Measurements from ENCODE around the gene ATF6. TPM values are rescaled to one million over a fixed set of nuclear protein-coding genes. Genes with fewer than 3 reads are reported as not detected.

ATF6 gene
- total RNA-seq, 1 experiment from 2014 or later = 56.3 TPM

DNA sequence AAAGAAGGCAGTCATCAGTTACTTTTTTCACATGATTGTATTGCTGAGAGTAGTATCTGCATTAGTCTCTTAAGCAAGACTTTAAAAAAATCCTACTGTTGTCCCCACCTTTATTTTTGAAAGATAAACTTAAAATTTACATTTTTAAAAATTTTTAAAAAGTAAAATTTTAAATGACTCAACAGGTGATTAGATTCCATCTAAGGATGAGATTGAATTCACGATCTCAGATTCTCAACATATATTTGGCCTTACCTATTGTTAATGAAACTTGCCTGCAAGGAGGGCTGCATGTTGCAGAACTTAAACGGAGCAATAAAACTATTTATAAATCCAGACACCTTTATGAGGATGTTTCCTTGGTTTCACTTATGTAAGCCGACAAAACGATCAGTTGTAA lies 182.3 kb downstream of the ATF6 start:
- H3K27me3 Mint-ChIP-seq (ENCODE audit: insufficient read depth, unreplicated experiment) = no peaks in the 10 kb centered on the region
- H3K4me1 Mint-ChIP-seq (ENCODE audit: insufficient read depth, unreplicated experiment) = no peaks in the 10 kb centered on the region
- no peak overlapping the region for H3K4me3 Mint-ChIP-seq (ENCODE audit: unreplicated experiment)
- POLR2A ChIA-PET = interaction anchor here (0.6 to 1.1 kb wide), 3 partner anchors 9 to 79 kb away, joined by 3 to 7 read pairs (median 3); no protein-coding TSS in a partner anchor
- CTCF ChIA-PET = interaction anchor here (0.5 to 1.1 kb wide), 4 partner anchors 18 to 326 kb away, joined by 3 to 5 read pairs (median 4); no protein-coding TSS in a partner anchor
- H3K36me3 Mint-ChIP-seq (ENCODE audit: insufficient read depth, unreplicated experiment) = peaks cover 6% of the 10 kb centered on the region
- TF ChIP-seq, protein P1, sequence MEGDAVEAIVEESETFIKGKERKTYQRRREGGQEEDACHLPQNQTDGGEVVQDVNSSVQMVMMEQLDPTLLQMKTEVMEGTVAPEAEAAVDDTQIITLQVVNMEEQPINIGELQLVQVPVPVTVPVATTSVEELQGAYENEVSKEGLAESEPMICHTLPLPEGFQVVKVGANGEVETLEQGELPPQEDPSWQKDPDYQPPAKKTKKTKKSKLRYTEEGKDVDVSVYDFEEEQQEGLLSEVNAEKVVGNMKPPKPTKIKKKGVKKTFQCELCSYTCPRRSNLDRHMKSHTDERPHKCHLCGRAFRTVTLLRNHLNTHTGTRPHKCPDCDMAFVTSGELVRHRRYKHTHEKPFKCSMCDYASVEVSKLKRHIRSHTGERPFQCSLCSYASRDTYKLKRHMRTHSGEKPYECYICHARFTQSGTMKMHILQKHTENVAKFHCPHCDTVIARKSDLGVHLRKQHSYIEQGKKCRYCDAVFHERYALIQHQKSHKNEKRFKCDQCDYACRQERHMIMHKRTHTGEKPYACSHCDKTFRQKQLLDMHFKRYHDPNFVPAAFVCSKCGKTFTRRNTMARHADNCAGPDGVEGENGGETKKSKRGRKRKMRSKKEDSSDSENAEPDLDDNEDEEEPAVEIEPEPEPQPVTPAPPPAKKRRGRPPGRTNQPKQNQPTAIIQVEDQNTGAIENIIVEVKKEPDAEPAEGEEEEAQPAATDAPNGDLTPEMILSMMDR (IDR thresholded peaks at IDR 0.05; ENCODE audit: unreplicated experiment) = no peak
- no peak for DNase-seq (ENCODE audit: unreplicated experiment)
- no peak overlapping the region for H3K27ac Mint-ChIP-seq (ENCODE audit: low read depth, unreplicated experiment)
- BruUV-seq (replicated peaks) = no TSS peak
- H3K9me3 Mint-ChIP-seq (ENCODE audit: unreplicated experiment) = no peaks in the 10 kb centered on the region
- intact Hi-C loops (cut with micrococcal nuclease) = no loop called here

DNA sequence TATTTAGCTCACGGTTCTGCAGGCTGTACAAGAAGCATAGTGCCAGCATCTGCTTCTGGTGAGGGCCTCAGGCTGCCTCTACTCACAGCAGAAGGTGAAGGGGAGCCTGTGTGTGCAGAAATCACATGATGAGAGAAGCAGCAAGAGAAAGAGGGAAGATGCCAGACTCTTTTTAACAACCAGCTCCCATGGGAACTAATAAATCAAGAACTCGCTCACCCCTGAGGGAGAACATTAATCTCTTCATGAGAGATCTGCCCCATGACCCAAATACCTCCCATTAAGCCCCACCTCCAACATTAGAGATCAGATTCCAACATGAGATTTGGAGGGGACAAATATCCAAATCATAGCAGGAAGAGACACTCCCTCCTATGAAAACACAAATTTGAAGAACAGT lies 183.4 kb downstream of the ATF6 start:
- intact Hi-C loops (cut with micrococcal nuclease) = no loop called here
- Mint-ChIP-seq H3K27ac (ENCODE audit: low read depth, unreplicated experiment) (no peak overlapping the region), H3K4me3 (ENCODE audit: unreplicated experiment) (no peak overlapping the region), H3K27me3 (ENCODE audit: insufficient read depth, unreplicated experiment) (no peaks in the 10 kb centered on the region), H3K36me3 (ENCODE audit: insufficient read depth, unreplicated experiment) (peaks cover 6% of the 10 kb centered on the region), H3K9me3 (ENCODE audit: unreplicated experiment) (no peaks in the 10 kb centered on the region), H3K4me1 (ENCODE audit: insufficient read depth, unreplicated experiment) (peaks cover 11% of the 10 kb centered on the region)
- BruUV-seq (replicated peaks) = no TSS peak
- TF ChIP-seq, protein P1 (IDR thresholded peaks at IDR 0.05; ENCODE audit: unreplicated experiment) = no peak
- ChIA-PET CTCF (no interaction called here), POLR2A (interaction anchor here (0.6 kb wide), 1 partner anchor 241 kb away, joined by 3 read pairs; no protein-coding TSS in a partner anchor)
- DNase-seq (ENCODE audit: unreplicated experiment) = no peak

DNA sequence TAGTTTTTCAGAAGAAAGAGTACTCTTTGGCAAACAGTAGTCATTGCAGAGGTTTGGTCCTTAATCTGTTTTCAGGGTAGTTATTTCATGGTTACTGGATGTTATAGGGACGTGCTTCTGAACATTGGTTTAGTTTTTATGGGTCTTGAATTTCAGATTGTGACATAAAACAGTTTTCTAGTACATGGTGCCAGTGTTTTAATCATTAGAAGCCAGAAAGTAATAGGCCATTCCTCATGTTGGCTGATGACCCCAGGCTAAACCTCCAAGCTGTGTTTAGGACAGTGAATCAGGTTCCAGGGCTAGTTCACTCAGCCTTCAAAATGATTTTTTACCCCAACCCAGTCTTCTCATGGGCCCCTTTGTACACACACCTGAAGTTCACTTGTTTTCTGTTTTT lies 184.3 kb downstream of the ATF6 start:
- no TSS peak for BruUV-seq (replicated peaks)
- DNase-seq (ENCODE audit: unreplicated experiment) = no peak
- TF ChIP-seq, protein P1 (IDR thresholded peaks at IDR 0.05; ENCODE audit: unreplicated experiment) = no peak
- Mint-ChIP-seq H3K36me3 (ENCODE audit: insufficient read depth, unreplicated experiment) (peaks cover 6% of the 10 kb centered on the region), H3K27me3 (ENCODE audit: insufficient read depth, unreplicated experiment) (no peaks in the 10 kb centered on the region), H3K9me3 (ENCODE audit: unreplicated experiment) (no peaks in the 10 kb centered on the region), H3K4me3 (ENCODE audit: unreplicated experiment) (no peak overlapping the region), H3K27ac (ENCODE audit: low read depth, unreplicated experiment) (no peak overlapping the region), H3K4me1 (ENCODE audit: insufficient read depth, unreplicated experiment) (peaks cover 14% of the 10 kb centered on the region)
- ChIA-PET POLR2A (interaction anchor here (0.7 kb wide), 1 partner anchor 15 kb away, joined by 3 read pairs; no protein-coding TSS in a partner anchor), CTCF (interaction anchor here (1.0 kb wide), 1 partner anchor 158 kb away, joined by 3 read pairs; no protein-coding TSS in a partner anchor)
- intact Hi-C loops (cut with micrococcal nuclease) = no loop called here

DNA sequence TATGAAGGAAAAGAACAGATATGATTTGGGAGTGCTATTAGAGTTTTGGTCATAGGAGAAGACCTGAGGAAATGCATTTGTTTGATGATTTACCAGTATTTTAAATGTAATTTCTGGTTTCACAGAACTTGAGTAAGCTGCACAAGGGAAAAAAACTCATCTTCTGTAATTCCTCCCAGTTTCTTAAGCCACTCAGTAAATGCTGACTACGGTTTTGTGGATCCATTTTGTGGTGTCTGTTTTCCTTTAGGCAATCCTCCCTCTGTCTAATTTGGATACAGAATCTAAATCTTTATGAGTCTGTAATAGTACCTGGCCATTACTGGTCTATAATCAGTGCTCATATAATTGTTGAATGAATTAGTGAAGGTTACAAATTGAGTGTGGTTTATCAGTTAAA lies 185.5 kb downstream of the ATF6 start:
- Mint-ChIP-seq H3K36me3 (ENCODE audit: insufficient read depth, unreplicated experiment) (peaks cover 6% of the 10 kb centered on the region), H3K27ac (ENCODE audit: low read depth, unreplicated experiment) (no peak overlapping the region), H3K27me3 (ENCODE audit: insufficient read depth, unreplicated experiment) (no peaks in the 10 kb centered on the region), H3K9me3 (ENCODE audit: unreplicated experiment) (no peaks in the 10 kb centered on the region), H3K4me1 (ENCODE audit: insufficient read depth, unreplicated experiment) (peaks cover 14% of the 10 kb centered on the region), H3K4me3 (ENCODE audit: unreplicated experiment) (no peak overlapping the region)
- DNase-seq (ENCODE audit: unreplicated experiment) = no peak
- ChIA-PET CTCF (no interaction called here), POLR2A (interaction anchor here (0.7 kb wide), 2 partner anchors 27 to 235 kb away, joined by 3 to 4 read pairs; no protein-coding TSS in a partner anchor)
- BruUV-seq (replicated peaks) = no TSS peak
- TF ChIP-seq, protein P1 (IDR thresholded peaks at IDR 0.05; ENCODE audit: unreplicated experiment) = no peak
- intact Hi-C loops (cut with micrococcal nuclease) = no loop called here
